NB4 (cell line): ENCODE measurements around the gene ANTXR1.

Experiments used
- MYC ChIP-seq: IDR thresholded peaks from 2 replicates; pipeline ENCODE4 v1.6.1; 2011; ENCODE audit warnings: low read depth, low read length
- POLR2A ChIP-seq: IDR thresholded peaks from 2 replicates; pipeline ENCODE4 v1.6.1; 2011; ENCODE audit warnings: mild to moderate bottlenecking; ENCODE audit not compliant: insufficient read length; ENCODE audit errors: extremely low read depth
- TF ChIP-seq, protein P1 (sequence below): IDR thresholded peaks from one replicate; pipeline ENCODE4 v1.5.1; 2012; ENCODE audit warnings: low read depth, low read length
- TF ChIP-seq, protein P2 (sequence below): IDR thresholded peaks from 2 replicates; pipeline ENCODE4 v1.6.1; 2011; ENCODE audit warnings: low read depth, low read length

DNA sequence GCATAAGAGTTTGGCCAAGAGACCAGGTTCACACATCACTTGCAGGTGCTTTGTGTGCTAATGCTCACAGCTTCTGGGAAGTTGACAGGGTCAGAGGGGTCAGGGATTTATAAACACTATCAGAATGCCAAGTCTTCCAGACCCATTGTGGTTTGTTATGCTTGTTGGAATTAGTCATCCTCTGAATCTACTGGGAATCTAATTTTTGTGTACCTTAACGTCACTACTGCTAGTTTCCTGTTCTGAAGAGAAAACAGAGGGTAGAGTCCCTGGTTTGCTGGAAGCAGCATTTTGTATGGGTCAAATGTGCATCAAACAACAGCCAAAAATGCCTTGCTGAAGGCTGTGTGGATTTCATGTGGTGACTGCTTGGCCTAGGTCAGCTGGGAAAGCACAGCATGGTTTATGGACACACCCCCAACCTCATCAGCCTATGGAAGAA is 33.3 kb downstream of the ANTXR1 start:
- TF ChIP-seq, protein P1, sequence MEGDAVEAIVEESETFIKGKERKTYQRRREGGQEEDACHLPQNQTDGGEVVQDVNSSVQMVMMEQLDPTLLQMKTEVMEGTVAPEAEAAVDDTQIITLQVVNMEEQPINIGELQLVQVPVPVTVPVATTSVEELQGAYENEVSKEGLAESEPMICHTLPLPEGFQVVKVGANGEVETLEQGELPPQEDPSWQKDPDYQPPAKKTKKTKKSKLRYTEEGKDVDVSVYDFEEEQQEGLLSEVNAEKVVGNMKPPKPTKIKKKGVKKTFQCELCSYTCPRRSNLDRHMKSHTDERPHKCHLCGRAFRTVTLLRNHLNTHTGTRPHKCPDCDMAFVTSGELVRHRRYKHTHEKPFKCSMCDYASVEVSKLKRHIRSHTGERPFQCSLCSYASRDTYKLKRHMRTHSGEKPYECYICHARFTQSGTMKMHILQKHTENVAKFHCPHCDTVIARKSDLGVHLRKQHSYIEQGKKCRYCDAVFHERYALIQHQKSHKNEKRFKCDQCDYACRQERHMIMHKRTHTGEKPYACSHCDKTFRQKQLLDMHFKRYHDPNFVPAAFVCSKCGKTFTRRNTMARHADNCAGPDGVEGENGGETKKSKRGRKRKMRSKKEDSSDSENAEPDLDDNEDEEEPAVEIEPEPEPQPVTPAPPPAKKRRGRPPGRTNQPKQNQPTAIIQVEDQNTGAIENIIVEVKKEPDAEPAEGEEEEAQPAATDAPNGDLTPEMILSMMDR: no peak
- TF ChIP-seq POLR2A (no peak), MYC (no peak)
- TF ChIP-seq, protein P2, sequence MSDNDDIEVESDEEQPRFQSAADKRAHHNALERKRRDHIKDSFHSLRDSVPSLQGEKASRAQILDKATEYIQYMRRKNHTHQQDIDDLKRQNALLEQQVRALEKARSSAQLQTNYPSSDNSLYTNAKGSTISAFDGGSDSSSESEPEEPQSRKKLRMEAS: no peak
